Suppressor macrophage treated with lipopolysaccharide for 1 hour (primary cell): ENCODE measurements around the gene CLDN10.
"Not testable (repeated sequence)": the region's sequence is repeated elsewhere in the genome, so short reads cannot be mapped to it uniquely, and the experiment has no call there.

Experiments
- DNase-seq, 3 donors: peaks; one replicate each; pipeline ENCODE4 v3.0.0-alpha.2; 2020 to 2022

CLDN10 gene

GRCh38 chr13:95541911-95542474 lies 10.5 kb upstream of the CLDN10 start:
- no peak for DNase-seq

GRCh38 chr13:95544293-95544692 lies 8.2 kb upstream of the CLDN10 start:
- no peak for DNase-seq

GRCh38 chr13:95546919-95547318 lies 5.6 kb upstream of the CLDN10 start:
- DNase-seq = no peak

DNA sequence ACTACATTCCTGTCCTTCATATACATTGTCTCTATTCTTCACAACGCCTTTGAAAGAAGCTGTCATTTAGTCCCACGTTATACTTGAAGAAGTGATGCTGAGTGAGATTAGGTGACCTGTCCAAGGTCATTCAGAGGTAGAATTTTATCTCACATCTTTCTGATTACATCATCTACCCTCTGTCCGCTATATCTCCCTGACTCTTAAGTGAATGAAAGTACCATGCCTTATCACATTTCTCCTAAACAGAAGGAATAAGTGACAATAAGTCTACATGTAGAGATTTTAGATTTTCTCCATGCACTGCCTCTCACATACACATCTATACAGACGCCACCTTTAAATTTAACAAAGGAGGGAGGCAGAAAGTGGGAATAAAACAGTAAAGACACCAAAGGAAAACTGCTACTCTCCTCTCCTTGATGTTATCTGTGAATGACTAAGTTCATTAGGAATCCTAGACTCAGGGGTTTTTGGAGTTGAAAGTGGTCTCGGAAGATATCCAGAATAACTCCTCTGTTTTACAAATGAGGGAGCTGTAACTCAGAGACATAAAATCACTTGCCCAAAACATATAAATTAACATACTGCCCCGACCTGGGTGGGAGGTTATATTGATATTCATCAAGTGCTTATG lies 4.9 kb upstream of the CLDN10 start:
- no peak for DNase-seq

DNA sequence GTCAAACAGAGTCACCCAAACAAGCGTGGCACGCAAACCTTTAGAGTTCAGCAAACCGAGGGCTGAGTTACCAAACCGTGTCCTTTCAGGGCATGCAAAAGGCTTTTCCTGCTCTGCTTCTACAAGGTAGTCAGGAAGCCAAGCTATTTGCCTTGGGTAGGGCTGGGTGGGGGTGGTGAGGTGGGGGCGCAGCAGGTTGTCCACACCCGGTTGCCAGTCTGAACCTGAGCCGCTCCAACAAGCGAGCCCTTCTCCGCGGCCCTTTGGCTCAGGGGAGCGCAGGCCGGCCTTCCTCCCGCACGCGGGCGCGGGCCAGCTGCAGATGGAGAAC lies 347 bp upstream of the CLDN10 start:
- no peak for DNase-seq

- DNase-seq = peak; percentile 31 to 57 (median 53)
These were observed 1.3 kb downstream of the CLDN10 start for GRCh38 chr13:95553581-95554385.

DNA sequence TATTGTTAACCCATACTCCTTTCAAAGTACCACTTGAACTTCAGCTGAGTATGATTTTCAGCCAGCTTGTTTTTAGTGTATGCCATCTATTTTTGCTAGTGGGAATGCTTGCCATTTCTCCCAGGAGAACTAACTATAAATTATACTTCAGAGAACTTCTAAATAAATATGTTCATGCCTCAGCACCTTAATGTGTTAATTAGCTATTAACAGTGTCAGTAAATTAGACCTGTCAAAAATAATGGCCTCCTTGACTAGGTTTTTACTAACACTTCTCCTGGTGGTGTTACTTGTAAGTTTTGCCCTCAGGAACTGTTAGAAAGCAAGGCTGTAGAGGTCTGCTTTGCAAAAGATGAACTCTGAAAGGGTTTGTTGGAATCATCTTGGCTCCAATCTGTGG lies 4.5 kb downstream of the CLDN10 start:
- DNase-seq = no peak

GRCh38 chr13:95559100-95559499 lies 6.6 kb downstream of the CLDN10 start:
- DNase-seq = no peak

DNA sequence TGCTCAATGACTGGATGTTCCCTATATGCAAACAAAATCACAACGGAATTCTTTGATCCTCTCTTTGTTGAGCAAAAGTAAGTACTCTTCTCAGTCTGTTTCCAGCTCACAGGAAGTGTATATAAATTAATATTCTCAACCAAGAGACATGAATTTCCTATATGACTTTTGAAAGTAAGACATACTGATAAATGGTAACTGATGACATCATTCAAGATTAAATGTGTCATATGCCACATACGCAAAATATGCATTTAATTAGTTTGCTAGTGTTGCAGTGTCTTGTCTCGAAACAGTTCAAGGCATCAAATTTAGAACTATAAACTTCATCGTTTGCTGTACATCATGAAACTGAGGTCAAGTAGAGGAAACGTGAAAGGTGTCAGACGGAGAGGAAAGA lies 7.9 kb downstream of the CLDN10 start:
- DNase-seq = no peak

GRCh38 chr13:95564091-95564490 lies 11.6 kb downstream of the CLDN10 start:
- DNase-seq = no peak

DNA sequence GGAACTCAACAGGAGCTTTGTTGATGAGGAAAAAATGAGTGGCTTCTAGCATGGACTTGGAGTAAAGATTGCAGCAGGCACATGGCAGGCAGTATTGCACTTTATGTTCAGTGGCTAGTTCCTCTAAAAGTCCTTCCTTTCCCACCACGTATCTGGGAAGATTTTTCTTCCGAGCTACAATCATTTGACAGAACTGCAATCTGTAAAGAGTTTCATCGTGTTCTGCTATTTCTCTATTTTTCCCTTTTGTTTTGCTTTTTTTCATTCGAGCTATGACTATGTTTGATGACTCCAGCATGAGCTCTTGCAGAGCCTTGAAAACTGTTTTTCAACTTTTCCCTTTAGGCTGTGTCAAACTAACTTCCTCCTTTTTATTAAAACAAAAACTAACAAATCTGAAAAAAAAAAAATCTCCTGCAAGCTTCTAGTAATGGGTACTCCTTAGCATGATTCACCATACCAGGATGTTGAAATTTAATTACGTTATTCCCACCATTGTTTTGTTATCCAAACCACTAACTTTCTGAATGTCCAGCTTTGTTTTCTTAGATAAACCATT lies 12.3 kb downstream of the CLDN10 start:
- peak; percentile 75 to 99 (median 96) for DNase-seq

DNA sequence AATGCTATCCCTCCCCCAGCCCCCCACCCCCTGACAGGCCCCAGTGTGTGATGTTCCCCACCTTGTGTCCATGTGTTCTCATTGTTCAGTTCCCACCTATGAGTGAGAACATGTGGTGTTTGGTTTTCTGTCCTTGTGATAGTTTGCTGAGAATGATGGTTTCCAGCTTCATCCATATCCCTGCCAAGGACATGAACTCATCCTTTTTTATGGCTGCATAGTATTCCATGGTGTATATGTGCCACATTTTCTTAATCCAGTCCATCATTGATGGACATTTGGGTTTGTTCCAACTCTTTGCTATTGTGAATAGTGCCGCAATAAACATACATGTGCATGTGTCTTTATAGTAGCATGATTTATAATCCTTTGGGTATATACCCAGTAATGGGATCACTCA lies 13.2 kb downstream of the CLDN10 start:
- not testable (repeated sequence) for DNase-seq

- DNase-seq = no peak
These were observed 15.6 kb downstream of the CLDN10 start for GRCh38 chr13:95568131-95568530.

DNA sequence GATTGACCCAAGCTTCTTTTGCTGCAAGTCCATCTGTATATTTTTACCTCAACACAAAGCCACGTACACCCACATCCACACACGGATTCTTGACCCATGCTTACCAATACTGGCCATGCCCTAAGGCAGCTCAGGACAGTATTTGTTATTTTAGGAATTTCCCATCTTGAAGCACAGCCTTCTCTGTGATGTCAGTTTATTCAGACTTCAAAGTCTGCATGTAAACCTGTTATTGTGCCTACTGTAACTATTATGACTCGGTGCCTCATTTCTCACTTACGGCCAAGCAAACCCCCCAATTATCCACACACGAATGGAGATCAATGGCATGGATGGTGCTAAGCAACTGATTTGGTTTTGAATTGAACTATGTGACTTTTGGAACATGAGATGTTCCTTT lies 17.5 kb downstream of the CLDN10 start:
- peak; percentile 10 to 48 (median 38) for DNase-seq

DNA sequence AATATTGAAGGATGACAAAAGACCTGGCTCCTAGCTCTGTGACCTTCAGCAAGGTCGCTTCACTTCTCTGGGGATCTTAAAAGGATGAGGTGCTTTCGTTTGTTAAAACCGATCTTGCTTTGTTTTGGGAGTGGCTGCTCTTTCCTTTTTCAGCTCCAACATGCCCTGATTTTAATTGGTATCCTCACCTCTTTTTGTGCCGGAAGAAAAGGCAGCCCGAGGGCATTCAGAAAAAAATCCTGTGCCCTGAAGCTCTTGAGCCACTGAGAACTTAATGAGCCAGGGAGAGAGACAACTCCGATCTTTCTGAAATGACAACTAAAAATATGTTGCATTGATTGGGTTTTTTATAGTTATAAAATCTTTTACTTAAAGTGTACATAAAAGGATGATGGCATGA lies 19.4 kb downstream of the CLDN10 start:
- no peak for DNase-seq

DNA sequence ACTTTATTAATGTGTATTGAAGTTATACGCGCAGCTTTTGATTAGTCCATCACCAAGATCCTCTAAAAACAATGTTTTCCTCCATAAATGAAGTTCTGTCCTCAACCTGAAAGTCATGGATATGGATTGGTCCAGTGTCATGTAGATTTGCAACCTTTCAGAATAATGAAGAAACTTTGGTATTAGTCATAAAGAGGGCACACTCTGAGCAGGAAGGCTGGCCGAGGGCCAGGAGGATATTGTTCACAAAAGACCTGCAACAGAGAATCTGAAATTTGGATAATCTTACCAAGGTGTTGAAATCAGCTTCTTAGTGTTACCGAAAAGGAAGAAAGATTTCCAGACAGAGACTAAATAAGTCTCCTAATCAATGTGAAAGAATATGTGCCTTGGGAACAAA lies 20.7 kb downstream of the CLDN10 start:
- DNase-seq = peak in 2 of 3 donors; percentile 27 to 31

GRCh38 chr13:95579303-95579702 lies 26.8 kb downstream of the CLDN10 start:
- no peak for DNase-seq

- no peak for DNase-seq
These were observed 33.3 kb downstream of the CLDN10 start for GRCh38 chr13:95585867-95586266.

- no peak for DNase-seq
These were observed 35.6 kb downstream of the CLDN10 start for GRCh38 chr13:95588134-95588533.

DNA sequence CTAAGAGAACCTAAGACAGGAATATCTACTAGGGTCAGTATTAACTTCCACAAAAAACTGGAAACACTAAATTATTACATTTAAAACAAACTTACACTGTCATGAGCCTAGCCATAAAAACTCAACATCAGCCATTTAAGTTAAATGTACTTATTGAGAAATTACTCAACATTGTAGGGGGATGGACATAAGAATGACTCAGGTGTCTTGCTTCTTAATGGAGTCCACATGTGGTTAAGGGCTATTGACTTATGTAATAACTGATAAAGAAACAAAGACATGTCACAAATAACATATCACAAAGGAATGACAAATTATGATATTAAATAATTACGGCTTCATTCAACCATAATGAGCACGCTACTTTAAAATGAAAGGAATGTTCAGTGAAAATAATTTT lies 36.2 kb downstream of the CLDN10 start:
- DNase-seq = peak in 1 of 3 donors; percentile 5

GRCh38 chr13:95593462-95593861 lies 40.9 kb downstream of the CLDN10 start:
- no peak for DNase-seq

GRCh38 chr13:95596701-95597100 lies 44.2 kb downstream of the CLDN10 start:
- no peak for DNase-seq

DNA sequence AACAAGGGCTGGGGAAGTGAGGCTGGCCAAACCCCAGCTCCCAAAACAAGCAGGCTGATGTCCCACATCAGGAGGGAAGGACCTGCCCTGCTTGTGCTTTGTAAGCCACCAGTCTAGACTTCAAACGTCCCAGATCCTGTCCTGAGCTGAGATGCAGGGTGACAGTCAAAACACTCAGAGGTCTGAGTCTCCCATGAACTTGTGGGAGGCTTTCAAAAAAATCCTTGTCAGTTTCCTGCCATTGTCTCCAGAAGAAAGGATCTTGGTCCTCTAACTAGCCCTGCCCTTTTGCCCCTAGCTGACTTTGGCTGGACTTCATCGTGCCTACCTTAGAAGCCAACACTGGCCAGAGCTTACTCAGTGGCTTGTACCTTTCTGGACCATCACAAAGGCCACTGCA lies 48.7 kb downstream of the CLDN10 start:
- no peak for DNase-seq

- no peak for DNase-seq
These were observed 49.4 kb downstream of the CLDN10 start for GRCh38 chr13:95601906-95602305.
